GM23248 (cell line): ENCODE measurements around the gene MRPL14. TPM values are rescaled to one million over a fixed set of nuclear protein-coding genes. Genes with fewer than 3 reads are reported as not detected.

ENCODE experiments used
- DNase-seq: peaks from one replicate; pipeline ENCODE4 v3.0.0-alpha.2; 2015
- H2AFZ ChIP-seq: fragments of 200-600 bp; sonication (generic); 2 replicates; pipeline ENCODE4 v1.6.1; 2016; ENCODE audit warnings: antibody characterized with exemption
- H3F3A ChIP-seq: fragments of 200-600 bp; sonication (generic); 2 replicates; pipeline ENCODE4 v1.6.1; 2016; ENCODE audit warnings: mild to moderate bottlenecking, antibody characterized with exemption, mixed run types; ENCODE audit not compliant: insufficient read depth
- H3K27ac ChIP-seq: fragments of 200-600 bp; sonication (generic); 2 replicates; pipeline ENCODE4 v1.5.1; 2016; ENCODE audit warnings: mild to moderate bottlenecking
- H3K27me3 ChIP-seq: fragments of 200-600 bp; sonication (generic); replicated peaks from 2 replicates; pipeline ENCODE4 v1.6.1; 2016; ENCODE audit warnings: mild to moderate bottlenecking; ENCODE audit not compliant: insufficient read depth
- H3K36me3 ChIP-seq: fragments of 200-600 bp; sonication (generic); 2 replicates; pipeline ENCODE4 v1.6.1; 2016; ENCODE audit warnings: low read depth, mild to moderate bottlenecking
- H3K4me1 ChIP-seq: fragments of 200-600 bp; sonication (generic); 2 replicates; pipeline ENCODE4 v1.6.1; 2016; ENCODE audit warnings: mild to moderate bottlenecking; ENCODE audit not compliant: insufficient read depth
- H3K4me2 ChIP-seq: fragments of 200-600 bp; sonication (generic); one replicate; pipeline ENCODE4 v1.6.1; 2016; ENCODE audit warnings: mild to moderate bottlenecking; ENCODE audit not compliant: unreplicated experiment
- H3K4me3 ChIP-seq: fragments of 200-600 bp; sonication (generic); 2 replicates; pipeline ENCODE4 v1.5.1; 2016; ENCODE audit warnings: mild to moderate bottlenecking
- H3K79me2 ChIP-seq: fragments of 200-600 bp; sonication (generic); 2 replicates; pipeline ENCODE4 v1.6.1; 2016; ENCODE audit warnings: mild to moderate bottlenecking; ENCODE audit not compliant: insufficient read depth
- H3K9ac ChIP-seq: fragments of 200-600 bp; sonication (generic); 2 replicates; pipeline ENCODE4 v1.6.1; 2016; ENCODE audit warnings: mild to moderate bottlenecking
- H3K9me2 ChIP-seq: fragments of 200-600 bp; sonication (generic); 2 replicates; pipeline ENCODE4 v1.6.1; 2016; ENCODE audit warnings: mixed run types, mild to moderate bottlenecking, moderate library complexity; ENCODE audit not compliant: insufficient read depth
- H3K9me3 ChIP-seq: fragments of 200-600 bp; sonication (generic); one replicate; pipeline ENCODE4 v1.6.1; 2017; ENCODE audit warnings: low read depth
- H4K20me1 ChIP-seq: fragments of 200-600 bp; sonication (generic); 2 replicates; pipeline ENCODE4 v1.6.0; 2016; ENCODE audit not compliant: insufficient read depth
- EZH2 ChIP-seq: fragments of 200-600 bp; sonication (generic); IDR thresholded peaks from 2 replicates; pipeline ENCODE4 v1.6.1; 2018; ENCODE audit warnings: antibody characterized with exemption, mild to moderate bottlenecking; ENCODE audit not compliant: insufficient read depth, poor library complexity, severe bottlenecking
- EZH2phosphoT487 ChIP-seq: fragments of 200-600 bp; sonication (generic); IDR thresholded peaks from 2 replicates; pipeline ENCODE4 v1.6.1; 2018; ENCODE audit warnings: antibody characterized with exemption, moderate library complexity, mild to moderate bottlenecking, low read depth; ENCODE audit not compliant: insufficient read depth
- WGBS, 2 experiments: methylation state at CpG; one replicate each; pipeline ENCODE4 v1.1.6; 2015 to 2017; ENCODE audit warnings: low lambda C conversion rate in 2 of 2, low coverage in 1 of 2; ENCODE audit errors: missing lambda C conversion rate in 2 of 2; 5-methylcytosine and 5-hydroxymethylcytosine counted together
- in situ Hi-C: fragments of 300-500 bp; cut with MboI; formaldehyde crosslinking; loops from 2 replicates; pipeline ENCODE4 v1.15.0; 2020
- polyA plus RNA-seq: library from polyadenylated mRNA; unstranded; fragments of >200 nt; fragmentation: Nextera tagmentation; extraction: Ambion mirVana; gene quantifications from 2 replicates; pipeline ENCODE4 v1.2.1, GENCODE V29; 2016
- total RNA-seq: library from RNA; depleted of rRNA; stranded (reverse); fragments of >200 nt; shearing (Covaris generic); gene quantifications from 2 replicates; pipeline ENCODE4 v1.2.3, GENCODE V29; 2014

Gene MRPL14
- total and polyA plus RNA-seq, 2 experiments from 2014 or later = 47.6 to 91.2 TPM

DNA sequence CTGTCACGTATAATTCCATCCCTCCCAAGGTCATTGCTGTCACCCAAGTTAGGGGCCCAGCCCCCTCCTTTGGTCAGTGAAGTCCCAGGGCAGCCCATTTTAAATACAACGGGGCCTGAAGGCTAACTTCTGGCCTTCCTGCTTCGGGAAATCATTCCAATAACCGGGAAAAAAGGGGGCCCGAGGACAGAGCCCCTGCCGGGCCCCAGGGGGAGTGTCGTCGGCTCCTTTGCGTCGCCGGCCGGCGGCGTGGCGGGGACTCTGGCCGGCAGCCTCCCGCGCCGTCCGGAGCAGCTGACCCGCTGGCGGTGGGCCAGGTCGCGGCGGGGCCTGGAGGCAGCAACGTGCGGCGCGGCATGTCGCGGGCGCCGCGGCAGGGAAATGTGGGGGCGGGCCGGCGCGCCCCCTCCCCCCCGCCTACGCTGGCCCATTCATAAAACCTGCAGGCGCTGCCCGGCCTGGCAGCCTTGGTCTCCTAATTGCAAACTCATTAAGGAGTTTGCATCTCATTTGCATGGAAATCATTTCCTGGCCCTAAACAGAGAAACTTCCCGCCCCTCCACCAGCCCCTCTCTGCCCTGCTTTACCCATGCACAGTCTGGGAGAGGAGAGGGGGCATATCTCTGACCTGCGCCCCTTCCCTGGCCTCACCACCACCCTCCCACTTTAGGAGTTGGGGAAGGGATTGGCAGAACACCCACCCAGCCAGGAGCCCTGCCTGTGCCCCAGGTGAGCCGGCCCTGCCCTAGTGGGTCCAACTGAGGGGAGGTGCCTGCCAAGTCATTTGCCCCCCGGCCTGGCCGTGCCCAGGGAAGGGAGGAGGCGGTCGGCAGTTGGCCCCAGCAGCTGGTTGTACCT lies 50.7 kb downstream of the MRPL14 start:
- Histone ChIP-seq H3K27me3 (no peaks in the 10 kb centered on the region), H3K9ac (peak overlapping the region; percentile 28; the same call in 1 of the 2 replicates), H3K79me2 (no peaks in the 10 kb centered on the region), H3K4me2 (no peak overlapping the region), H3K9me2 (no peaks in the 10 kb centered on the region), H3K27ac (no peak overlapping the region), H2AFZ (peak overlapping the region; percentile 58; the same call in 1 of the 2 replicates), H3K4me1 (peaks cover 30% of the 10 kb centered on the region), H3F3A (peaks cover 17% of the 10 kb centered on the region), H3K4me3 (0 out of 2 replicates have a peak overlapping the region, but pooled peaks have one; percentile 27), H4K20me1 (no peaks in the 10 kb centered on the region), H3K36me3 (no peaks in the 10 kb centered on the region), H3K9me3 (no peaks in the 10 kb centered on the region)
- no peak for TF ChIP-seq EZH2phosphoT487
- no peak for TF ChIP-seq EZH2
- in situ Hi-C loops = loop anchor here (25.0 kb wide), 1 partner anchor 414 kb away; no protein-coding TSS in a partner anchor
- DNase-seq = peak; percentile 51
- WGBS, 2 experiments = 19 to 23% methylated on average over 34 to 37 of the region's 49 CpGs

DNA sequence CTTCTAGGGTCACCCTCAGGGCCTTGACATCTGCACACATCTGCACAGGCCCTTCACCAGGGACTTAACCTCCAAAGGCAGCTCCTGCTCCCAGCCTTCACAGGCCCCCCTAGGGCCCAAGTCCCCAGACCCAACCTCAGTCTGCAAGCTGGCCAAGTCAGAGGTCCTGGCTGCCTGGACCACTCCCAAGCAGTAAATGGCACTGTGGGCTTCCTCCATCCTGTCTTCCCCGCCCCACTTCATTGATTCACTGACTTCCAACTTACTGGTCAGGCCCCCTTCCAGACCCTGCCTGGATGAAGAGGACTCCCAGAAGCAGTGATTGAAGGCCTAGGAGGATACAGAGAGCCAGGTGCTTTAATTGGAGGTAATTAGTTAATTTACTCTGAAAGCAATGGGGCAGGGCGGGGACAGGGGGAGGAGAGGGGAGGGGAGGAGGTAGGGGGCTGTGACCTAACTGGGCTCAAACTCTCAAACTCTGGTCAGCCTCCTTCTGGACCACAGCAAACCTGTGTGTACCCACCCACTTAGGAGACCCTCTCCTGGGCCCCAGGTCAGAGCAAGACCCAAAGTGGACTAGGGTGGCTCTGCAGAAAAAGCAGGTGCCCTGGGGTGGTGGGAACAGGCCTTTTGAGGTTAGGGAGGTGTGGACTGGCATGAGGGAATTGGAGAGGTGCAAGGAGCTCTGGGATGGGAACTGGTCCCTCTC lies 51.5 kb downstream of the MRPL14 start:
- H3K27ac ChIP-seq = no peak overlapping the region
- 98 to 100% methylated on average over 1 to 2 of the region's 2 CpGs for WGBS, 2 experiments
- H4K20me1 ChIP-seq = no peaks in the 10 kb centered on the region
- no peak for DNase-seq
- no peaks in the 10 kb centered on the region for H3K27me3 ChIP-seq
- H3K9ac ChIP-seq = peak overlapping the region; percentile 28; the same call in 1 of the 2 replicates
- no peaks in the 10 kb centered on the region for H3K9me2 ChIP-seq
- in situ Hi-C loops = loop anchor here (25.0 kb wide), 1 partner anchor 414 kb away; no protein-coding TSS in a partner anchor
- no peaks in the 10 kb centered on the region for H3K36me3 ChIP-seq
- H2AFZ ChIP-seq = peak overlapping the region; percentile 58; the same call in 1 of the 2 replicates
- H3K4me1 ChIP-seq = peaks cover 37% of the 10 kb centered on the region
- H3F3A ChIP-seq = peaks cover 25% of the 10 kb centered on the region
- TF ChIP-seq EZH2 (no peak), EZH2phosphoT487 (no peak)
- no peak overlapping the region for H3K4me2 ChIP-seq
- no peak overlapping the region for H3K4me3 ChIP-seq
- H3K79me2 ChIP-seq = no peaks in the 10 kb centered on the region
- no peaks in the 10 kb centered on the region for H3K9me3 ChIP-seq

DNA sequence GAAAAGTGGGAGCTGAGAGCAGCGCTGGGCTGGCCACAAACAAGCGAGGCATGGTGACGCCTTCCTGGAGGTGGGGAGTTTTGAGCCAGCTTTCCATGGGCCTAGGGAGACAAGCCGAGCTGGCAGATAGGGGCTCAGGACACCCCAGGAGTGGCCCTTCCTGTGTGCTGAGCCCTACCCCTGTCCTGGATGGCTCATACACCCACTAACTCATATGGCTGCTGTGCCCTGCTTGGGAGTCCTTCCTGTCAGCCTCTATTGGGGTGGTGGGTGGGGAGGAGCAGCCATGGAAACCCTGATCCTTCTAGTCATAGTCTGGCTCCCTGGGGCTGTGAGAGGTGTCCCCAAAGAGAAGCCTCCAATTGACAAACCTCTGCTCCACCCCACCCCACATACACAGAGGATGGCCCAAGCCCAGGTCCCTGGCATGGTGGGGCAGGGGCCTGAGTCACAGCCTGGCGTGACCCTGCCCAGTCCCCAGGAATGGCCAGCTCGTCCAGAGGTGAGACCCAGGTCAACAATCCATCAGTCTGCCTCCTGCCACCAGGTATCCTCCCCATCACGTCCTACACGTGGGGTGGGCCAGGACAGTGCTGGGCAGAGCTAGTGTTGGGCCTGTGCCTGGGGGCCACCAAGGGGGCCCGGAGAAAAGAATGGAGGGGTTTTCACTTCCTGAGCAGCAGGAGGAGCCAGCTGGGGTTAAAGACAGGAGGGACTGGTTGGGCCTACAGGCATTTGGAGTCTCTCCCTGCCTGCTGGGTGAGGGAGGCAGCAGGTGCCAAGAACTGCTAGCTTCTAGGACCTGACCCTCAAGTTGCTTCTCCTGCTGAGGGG lies 52.2 kb downstream of the MRPL14 start:
- Histone ChIP-seq H3K36me3 (no peaks in the 10 kb centered on the region), H3K27me3 (no peaks in the 10 kb centered on the region), H3K4me3 (no peak overlapping the region), H3K27ac (no peak overlapping the region), H3F3A (peaks cover 25% of the 10 kb centered on the region), H3K4me1 (peaks cover 37% of the 10 kb centered on the region), H3K79me2 (no peaks in the 10 kb centered on the region), H2AFZ (peak overlapping the region; percentile 69; the same call in 1 of the 2 replicates), H4K20me1 (no peaks in the 10 kb centered on the region), H3K9ac (peak overlapping the region; percentile 1; the same call in 1 of the 2 replicates), H3K9me2 (no peaks in the 10 kb centered on the region), H3K9me3 (no peaks in the 10 kb centered on the region), H3K4me2 (no peak overlapping the region)
- no peak for DNase-seq
- in situ Hi-C loops = loop anchor here (25.0 kb wide), 1 partner anchor 413 kb away; no protein-coding TSS in a partner anchor
- TF ChIP-seq EZH2 = no peak
- no peak for TF ChIP-seq EZH2phosphoT487
- WGBS, 2 experiments = 36 to 40% methylated on average over 9 of the region's 9 CpGs
